GM06990 (cell line): ENCODE results near the gene SPRING1.

Experiments used
- DNase-seq: peaks from one replicate; pipeline ENCODE4 v3.0.0-alpha.2; 2011; ENCODE audit not compliant: insufficient read length; ENCODE audit errors: extremely low read depth
- H3K27me3 ChIP-seq: replicated peaks from 2 replicates; pipeline ENCODE4 v1.6.0; 2011; ENCODE audit warnings: low read length; ENCODE audit not compliant: control insufficient read depth, insufficient read depth
- H3K36me3 ChIP-seq: 2 replicates; pipeline ENCODE4 v1.5.1; 2011; ENCODE audit warnings: low read length; ENCODE audit not compliant: control insufficient read depth, insufficient read depth
- H3K4me3 ChIP-seq: replicated peaks from 2 replicates; pipeline ENCODE4 v1.5.1; 2011; ENCODE audit warnings: low read depth, mild to moderate bottlenecking, control low read depth, low read length
- TF ChIP-seq, protein P1 (sequence below): IDR thresholded peaks from 2 replicates; pipeline ENCODE4 v1.5.1; 2011; ENCODE audit warnings: low read length, control low read depth, mild to moderate bottlenecking, inconsistent platforms; ENCODE audit not compliant: insufficient read depth, poor library complexity, severe bottlenecking

Gene SPRING1

GRCh38 chr12:116691205-116691604 is 46.7 kb downstream of the SPRING1 start:
- no peak overlapping the region for H3K4me3 ChIP-seq
- no peaks in the 10 kb centered on the region for H3K36me3 ChIP-seq
- DNase-seq = no peak
- TF ChIP-seq, protein P1, sequence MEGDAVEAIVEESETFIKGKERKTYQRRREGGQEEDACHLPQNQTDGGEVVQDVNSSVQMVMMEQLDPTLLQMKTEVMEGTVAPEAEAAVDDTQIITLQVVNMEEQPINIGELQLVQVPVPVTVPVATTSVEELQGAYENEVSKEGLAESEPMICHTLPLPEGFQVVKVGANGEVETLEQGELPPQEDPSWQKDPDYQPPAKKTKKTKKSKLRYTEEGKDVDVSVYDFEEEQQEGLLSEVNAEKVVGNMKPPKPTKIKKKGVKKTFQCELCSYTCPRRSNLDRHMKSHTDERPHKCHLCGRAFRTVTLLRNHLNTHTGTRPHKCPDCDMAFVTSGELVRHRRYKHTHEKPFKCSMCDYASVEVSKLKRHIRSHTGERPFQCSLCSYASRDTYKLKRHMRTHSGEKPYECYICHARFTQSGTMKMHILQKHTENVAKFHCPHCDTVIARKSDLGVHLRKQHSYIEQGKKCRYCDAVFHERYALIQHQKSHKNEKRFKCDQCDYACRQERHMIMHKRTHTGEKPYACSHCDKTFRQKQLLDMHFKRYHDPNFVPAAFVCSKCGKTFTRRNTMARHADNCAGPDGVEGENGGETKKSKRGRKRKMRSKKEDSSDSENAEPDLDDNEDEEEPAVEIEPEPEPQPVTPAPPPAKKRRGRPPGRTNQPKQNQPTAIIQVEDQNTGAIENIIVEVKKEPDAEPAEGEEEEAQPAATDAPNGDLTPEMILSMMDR = no peak
- H3K27me3 ChIP-seq = no peaks in the 10 kb centered on the region; the same call in 1 of the 2 replicates

- H3K27me3 ChIP-seq = no peaks in the 10 kb centered on the region; the same call in 1 of the 2 replicates
- TF ChIP-seq, protein P1 = no peak
- no peak for DNase-seq
Observed at GRCh38 chr12:116689979-116690744, 47.7 kb downstream of the SPRING1 start.

DNA sequence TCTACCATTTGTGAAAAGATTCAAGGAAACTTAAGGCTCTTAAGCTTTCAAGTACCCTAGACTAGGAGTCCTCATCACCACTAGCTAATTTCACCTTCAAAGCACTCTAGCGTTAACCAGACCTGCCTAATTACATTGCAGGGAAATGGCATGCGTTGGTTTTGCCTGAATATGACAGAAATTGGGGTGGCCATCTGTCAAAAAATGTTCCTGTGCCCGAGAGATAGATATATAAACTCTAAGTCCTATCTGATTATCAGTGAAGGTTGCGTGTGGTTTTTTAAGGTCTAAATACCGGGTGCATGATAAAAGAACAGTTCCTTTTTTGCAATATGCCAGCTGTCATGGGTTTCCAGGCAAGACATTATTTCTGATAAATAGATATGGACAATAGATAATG is 48.3 kb downstream of the SPRING1 start:
- no peak for DNase-seq
- Histone ChIP-seq H3K27me3 (no peaks in the 10 kb centered on the region; the same call in 1 of the 2 replicates), H3K36me3 (no peaks in the 10 kb centered on the region), H3K4me3 (no peak overlapping the region)
- TF ChIP-seq, protein P1 = no peak

More at GRCh38 chr12:116689979-116690744, 47.7 kb downstream of the SPRING1 start:
- Histone ChIP-seq H3K36me3 (no peaks in the 10 kb centered on the region), H3K4me3 (no peak overlapping the region)
